ENCODE measurements around the gene TSHZ2.

TSHZ2 gene

DNA sequence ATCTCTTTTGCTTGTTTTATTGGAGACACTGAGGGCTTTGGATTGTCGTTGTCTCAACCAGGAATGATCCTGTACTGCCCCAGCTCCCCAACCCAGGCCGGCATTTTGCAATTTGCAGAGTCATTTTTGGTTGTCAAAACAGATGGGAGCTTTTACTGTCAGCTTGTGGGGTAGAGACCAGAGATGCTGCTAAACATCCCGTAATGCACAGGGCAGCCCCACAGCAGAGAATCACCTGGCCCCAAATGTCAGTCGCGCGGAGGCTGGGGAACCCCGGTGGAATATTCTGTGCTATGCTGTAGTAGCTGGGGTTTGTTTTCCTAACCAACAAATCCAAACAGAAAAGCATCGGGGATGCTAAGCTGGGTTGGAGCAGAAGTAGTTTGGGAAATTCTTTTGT is 99.7 kb downstream of the TSHZ2 start:
- Mint-ChIP-seq H3K27ac (no peak overlapping the region), H3K9me3 (peaks cover 3% of the 10 kb centered on the region), H3K36me3 (no peaks in the 10 kb centered on the region), H3K4me1 (no peaks in the 10 kb centered on the region), H3K4me3 (no peak overlapping the region)
- ATAC-seq, result no peak
- DNase-seq (ENCODE audit: low spot score in 2 of 2), result no peak

DNA sequence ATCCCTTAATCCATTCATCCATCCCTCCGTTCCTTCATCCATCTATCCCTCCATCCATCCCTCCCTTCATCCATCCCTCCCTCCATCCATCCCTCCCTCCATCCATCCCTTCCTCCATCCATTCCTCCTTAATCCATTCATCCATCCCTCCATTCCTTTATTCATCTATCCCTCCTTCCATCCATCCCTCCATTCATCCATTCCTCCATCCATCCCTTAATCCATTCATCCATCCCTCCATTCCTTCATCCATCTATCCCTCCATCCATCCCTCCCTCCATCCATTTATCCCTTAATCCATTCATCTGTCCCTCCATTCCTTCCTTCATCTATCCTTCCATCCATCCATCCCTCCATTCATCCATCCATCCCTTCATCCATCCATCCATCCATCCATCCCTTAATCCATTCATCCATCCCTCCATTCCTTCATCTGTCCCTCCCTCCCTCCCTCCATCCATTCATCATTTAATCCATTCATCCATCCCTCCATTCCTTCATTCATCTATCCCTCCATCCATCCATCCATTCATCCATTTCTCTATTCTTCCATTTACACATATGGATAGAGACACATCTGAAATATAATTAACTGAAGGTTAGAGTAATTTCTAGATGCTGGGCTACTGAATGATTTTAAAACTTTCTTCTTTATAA is 100.9 kb downstream of the TSHZ2 start:
- no peaks in the 10 kb centered on the region for H3K4me1 Mint-ChIP-seq
- no peak overlapping the region for H3K27ac Mint-ChIP-seq
- peaks cover 3% of the 10 kb centered on the region for H3K9me3 Mint-ChIP-seq

DNA sequence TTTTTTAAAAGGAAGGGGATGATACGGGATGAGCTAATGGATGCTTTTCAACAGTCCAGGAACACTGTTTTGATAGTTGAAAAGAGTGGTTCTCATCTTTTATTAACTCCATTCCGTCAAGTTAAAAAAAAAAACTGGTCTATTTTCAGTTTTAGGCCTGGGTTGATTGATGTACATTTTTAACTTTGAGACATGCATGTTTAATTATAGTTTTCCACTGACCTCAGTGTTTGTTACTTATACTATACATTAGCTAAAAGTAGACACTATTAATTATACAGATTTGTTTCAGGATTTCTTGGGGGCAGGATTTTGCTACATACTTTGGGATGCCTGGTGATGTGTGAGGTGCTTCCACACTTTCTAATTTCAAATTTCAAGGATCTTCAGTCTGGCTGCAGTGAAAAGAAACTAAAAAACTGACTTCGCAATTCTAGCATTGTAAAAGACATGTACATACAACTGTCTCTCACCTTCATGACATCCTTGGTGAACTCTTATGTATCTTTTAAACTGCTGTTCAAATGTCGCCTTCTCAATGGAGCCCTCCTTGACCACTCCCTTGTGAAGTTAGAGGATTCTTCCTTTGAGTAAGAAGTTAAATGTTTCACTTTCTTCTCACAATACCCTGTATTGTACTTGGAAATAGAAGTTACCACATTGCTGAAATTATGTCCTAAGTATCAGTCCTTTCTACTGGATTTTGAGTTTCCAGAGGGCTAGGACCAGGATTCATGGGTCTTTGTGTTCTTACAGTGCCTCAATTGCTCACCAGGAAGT is 101.7 kb downstream of the TSHZ2 start:
- H3K36me3 Mint-ChIP-seq, result no peaks in the 10 kb centered on the region
- no peaks in the 10 kb centered on the region for H3K9me3 Mint-ChIP-seq
- no peak overlapping the region for H3K27ac Mint-ChIP-seq
- no peak overlapping the region for H3K4me3 Mint-ChIP-seq
- ATAC-seq, result no peak
- no peak for DNase-seq (ENCODE audit: low spot score in 2 of 2)
- H3K4me1 Mint-ChIP-seq, result no peaks in the 10 kb centered on the region

More for the DNA sequence above, 100.9 kb downstream of the TSHZ2 start:
- ATAC-seq (no peak), DNase-seq (ENCODE audit: low spot score in 2 of 2) (no peak)
- H3K36me3 Mint-ChIP-seq, result no peaks in the 10 kb centered on the region
- H3K4me3 Mint-ChIP-seq, result no peak overlapping the region

DNA sequence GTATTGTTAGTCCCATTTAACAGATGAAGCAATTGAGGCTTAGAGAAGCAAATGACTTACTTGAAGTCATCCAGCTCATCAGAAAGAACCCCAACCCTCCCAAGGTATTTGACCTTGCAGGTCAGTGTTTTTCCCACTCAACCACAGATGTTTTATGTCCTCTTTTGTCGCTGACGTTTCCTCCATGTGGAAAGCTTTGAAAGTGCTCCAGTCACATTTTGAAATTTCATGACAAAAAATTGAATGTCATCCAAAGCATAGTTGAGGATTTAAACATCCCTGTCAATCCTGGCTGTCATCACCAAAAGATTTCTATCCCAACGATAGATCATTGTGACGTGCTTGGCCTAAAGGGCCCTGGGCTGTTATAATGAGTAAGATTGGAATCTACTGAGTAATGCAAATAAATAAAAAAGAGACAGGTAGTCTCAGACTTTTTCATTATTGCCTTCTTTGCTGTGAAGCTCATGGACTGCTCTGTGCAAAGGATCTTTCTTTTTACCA is 102.7 kb downstream of the TSHZ2 start:
- H3K9me3 Mint-ChIP-seq, result no peaks in the 10 kb centered on the region
- DNase-seq (ENCODE audit: low spot score in 2 of 2) (no peak), ATAC-seq (no peak)
- no peaks in the 10 kb centered on the region for H3K4me1 Mint-ChIP-seq
- H3K27ac Mint-ChIP-seq, result no peak overlapping the region
- no peak overlapping the region for H3K4me3 Mint-ChIP-seq
- no peaks in the 10 kb centered on the region for H3K36me3 Mint-ChIP-seq

DNA sequence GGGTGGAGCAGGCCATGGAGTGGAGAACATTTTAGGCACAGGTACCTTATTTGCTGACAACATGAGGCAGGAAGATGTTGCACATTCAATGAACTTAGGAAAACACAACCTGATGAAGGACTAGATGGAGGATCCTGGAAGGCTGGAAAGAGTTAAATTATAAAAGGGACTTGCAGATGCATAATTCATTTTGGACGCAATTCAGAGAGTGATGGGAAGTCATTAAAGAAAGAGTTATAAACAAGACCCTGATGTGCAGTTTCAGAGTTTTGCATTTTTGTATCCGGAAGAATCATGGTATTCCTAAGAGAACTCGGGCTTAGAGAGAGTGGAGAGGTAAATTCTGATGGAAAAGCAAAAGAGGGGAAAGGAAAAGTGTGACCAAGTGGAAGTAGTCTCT is 104.5 kb downstream of the TSHZ2 start:
- Mint-ChIP-seq H3K4me1 (no peaks in the 10 kb centered on the region), H3K27ac (no peak overlapping the region), H3K36me3 (no peaks in the 10 kb centered on the region), H3K4me3 (no peak overlapping the region), H3K9me3 (no peaks in the 10 kb centered on the region)
- no peak for ATAC-seq
- no peak for DNase-seq (ENCODE audit: low spot score in 2 of 2)

DNA sequence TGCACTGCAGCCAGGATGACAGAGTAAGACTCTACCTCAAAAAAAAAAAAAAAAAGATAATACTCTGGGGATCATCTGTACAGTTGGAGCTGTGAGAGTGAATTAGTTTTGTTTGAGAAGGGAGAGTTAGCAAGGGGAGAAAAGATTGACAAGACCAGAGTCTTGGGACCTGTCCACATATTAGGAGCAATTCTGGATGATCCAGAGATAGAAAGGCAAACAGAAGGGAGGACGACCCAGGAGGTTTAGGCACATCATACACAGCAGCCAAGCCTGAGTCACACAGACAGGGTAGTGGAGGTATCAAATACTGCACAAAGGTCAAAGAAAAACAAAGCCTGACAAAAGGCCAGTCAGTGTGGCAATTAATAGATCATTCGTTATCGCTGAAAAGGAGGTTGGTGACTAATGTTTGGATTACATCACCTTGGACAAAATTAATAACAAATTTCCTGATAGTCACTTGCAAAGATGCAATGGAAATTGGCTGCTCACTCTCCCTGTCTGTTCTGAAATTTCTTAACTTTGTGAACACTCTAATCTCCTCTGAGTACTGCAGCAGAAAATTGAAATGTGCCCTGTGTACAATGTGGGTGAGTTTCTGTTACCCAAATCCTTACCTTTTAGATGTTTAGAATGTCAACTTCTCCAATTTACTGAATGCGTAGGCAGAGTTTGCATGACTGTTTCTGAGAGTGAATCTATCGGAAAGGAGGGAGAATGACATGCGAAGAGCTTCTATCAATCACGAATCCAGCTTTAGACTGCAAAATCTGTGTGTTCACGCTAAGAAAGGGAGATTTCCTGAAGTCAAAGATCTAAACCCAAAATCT is 105.4 kb downstream of the TSHZ2 start:
- Mint-ChIP-seq H3K9me3 (no peaks in the 10 kb centered on the region), H3K36me3 (no peaks in the 10 kb centered on the region), H3K4me3 (no peak overlapping the region), H3K27ac (no peak overlapping the region), H3K4me1 (no peaks in the 10 kb centered on the region)
- ATAC-seq (peak; percentile 73), DNase-seq (ENCODE audit: low spot score in 2 of 2) (no peak)

DNA sequence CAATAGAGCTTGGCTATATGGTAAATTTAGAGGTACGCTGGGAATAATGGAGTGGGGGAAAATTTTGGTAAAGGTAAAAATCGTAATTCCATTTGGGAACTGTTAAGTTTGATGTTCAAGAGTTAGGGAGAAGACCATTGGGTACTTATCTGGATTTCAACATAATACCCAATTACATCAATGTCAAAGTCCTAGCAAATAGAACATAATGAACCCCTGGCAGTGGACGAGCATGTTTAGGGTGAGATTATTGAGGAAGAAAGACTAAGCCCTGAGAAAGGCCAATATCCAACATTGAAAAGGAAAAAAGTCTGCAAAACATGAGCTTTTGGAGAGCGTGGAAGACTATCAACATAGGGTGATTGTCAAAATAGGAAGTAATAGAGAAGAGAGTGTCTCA is 106.6 kb downstream of the TSHZ2 start:
- DNase-seq (ENCODE audit: low spot score in 2 of 2), result no peak
- no peaks in the 10 kb centered on the region for H3K4me1 Mint-ChIP-seq
- H3K4me3 Mint-ChIP-seq, result no peak overlapping the region
- H3K36me3 Mint-ChIP-seq, result no peaks in the 10 kb centered on the region
- no peak for ATAC-seq
- no peaks in the 10 kb centered on the region for H3K9me3 Mint-ChIP-seq
- no peak overlapping the region for H3K27ac Mint-ChIP-seq

DNA sequence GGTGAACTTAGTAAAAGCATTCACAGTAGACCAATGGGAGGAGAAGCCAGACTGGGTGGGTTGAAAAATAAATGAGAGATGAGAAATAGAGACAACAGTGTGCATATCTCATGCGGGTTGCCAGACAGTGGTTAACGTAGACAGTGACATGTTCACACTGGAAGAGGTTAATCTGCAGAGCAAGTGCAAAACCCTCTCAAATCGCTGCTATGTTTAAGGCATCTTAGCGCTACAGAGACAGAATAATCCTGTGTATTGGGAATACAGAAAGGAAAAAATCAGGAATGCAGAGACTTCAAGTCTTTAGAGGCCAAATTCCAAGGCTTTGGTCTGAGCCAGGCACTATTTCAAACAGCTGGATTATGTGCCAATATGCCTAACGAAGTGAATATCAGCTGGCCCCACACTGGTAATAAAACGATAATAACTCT is 107.1 kb downstream of the TSHZ2 start:
- ATAC-seq (no peak), DNase-seq (ENCODE audit: low spot score in 2 of 2) (no peak)
- Mint-ChIP-seq H3K36me3 (no peaks in the 10 kb centered on the region), H3K4me3 (no peak overlapping the region), H3K4me1 (no peaks in the 10 kb centered on the region), H3K27ac (no peak overlapping the region), H3K9me3 (no peaks in the 10 kb centered on the region)

DNA sequence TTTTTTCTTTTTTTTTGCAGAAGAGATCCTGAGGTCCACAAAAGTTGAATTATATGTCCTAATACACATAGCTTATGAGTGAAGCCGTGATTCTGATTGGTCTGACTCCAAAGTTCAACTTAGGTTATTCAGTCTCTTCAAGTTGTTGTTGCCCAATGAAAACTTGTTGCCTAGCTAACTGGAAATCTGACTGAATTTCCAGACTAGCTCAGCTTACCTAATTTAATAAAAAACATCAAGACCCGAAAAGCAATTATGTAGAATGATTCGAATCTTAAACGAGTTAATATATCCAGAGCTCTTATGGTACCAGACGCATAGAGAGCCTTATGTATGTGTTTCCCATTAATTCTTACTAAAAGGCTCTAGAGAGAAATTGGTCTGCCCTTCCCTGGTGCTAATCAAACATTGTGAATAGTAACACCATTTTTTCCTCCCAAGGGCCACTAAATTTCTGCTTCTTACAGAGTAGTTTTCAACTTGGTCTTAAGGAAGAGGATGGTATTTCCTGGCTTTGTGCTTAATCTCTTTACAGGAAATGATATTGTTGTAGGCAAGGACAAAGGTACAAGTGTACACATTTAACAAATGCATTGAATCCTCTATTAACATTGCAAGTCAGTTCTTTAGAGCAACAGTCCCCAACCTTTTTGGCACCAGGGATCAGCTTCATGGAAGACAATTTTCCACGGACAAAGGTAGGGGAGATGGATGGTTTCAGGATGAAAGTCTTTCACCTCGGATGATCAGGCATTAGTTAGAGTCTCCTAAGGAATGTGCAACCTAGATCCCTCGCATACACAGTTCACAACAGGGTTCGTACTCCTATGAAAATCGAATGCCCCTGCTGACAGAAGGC is 107.9 kb downstream of the TSHZ2 start:
- Mint-ChIP-seq H3K4me3 (no peak overlapping the region), H3K36me3 (no peaks in the 10 kb centered on the region), H3K27ac (no peak overlapping the region), H3K9me3 (no peaks in the 10 kb centered on the region), H3K4me1 (no peaks in the 10 kb centered on the region)
- ATAC-seq (no peak), DNase-seq (ENCODE audit: low spot score in 2 of 2) (no peak)

DNA sequence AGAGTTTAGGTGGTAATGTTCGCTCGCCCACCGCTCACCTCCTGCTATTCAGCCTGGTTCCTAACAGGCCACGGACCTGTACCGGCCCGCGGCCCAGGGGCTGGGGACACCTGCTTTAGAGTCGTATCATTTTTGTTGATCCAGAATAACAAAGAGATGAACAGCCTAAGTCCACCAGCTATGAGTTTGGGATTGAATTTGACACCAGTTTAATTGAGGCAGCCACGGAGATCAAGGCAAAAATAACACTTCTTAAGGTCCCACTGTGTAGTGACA is 108.5 kb downstream of the TSHZ2 start:
- Mint-ChIP-seq H3K4me3 (no peak overlapping the region), H3K4me1 (no peaks in the 10 kb centered on the region), H3K27ac (no peak overlapping the region), H3K36me3 (no peaks in the 10 kb centered on the region), H3K9me3 (no peaks in the 10 kb centered on the region)
- ATAC-seq (no peak), DNase-seq (ENCODE audit: low spot score in 2 of 2) (no peak)

DNA sequence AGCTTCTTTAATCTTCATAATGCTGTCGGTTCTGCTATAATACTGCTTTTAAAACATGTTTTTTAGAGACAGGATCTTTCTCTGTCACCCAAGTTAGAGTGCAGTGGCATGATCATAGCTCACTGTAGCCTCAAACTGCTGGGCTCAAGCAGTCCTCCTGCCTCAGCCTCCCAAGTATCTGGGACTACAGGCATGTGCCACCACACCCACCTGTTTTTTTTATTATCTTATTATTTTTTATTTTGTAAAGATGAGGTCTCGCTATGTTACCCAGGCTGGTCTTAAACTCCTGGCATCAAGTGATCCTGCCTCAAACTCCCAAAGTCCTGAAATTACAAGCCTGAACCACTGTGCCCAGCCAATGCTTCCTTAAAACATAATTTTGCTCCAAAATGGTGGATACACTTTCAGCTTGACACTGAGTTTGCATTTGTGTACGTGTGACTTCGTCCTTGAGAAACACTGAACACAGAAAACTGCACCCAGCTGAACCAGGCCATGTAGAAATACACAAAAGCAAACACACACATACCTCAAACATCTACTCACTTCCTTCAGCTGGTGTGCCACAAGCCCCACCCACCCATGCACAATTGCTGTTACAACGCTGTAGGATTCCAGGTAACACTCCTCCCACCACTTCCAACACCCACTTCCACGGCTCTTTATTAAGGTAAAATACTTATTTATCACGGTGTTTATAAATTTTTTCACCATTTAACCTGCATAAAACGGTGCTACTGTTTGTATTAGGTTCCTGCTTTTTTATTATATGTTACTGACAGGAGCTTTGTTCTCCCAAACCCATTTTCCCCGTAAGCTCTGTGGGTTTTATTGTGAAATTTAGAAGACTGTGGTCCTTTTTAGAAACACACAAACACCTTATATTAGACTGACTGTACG is 109.1 kb downstream of the TSHZ2 start:
- no peak for DNase-seq (ENCODE audit: low spot score in 2 of 2)
- Mint-ChIP-seq H3K9me3 (no peaks in the 10 kb centered on the region), H3K4me3 (no peak overlapping the region), H3K4me1 (no peaks in the 10 kb centered on the region), H3K36me3 (no peaks in the 10 kb centered on the region), H3K27ac (no peak overlapping the region)
- ATAC-seq, result no peak

DNA sequence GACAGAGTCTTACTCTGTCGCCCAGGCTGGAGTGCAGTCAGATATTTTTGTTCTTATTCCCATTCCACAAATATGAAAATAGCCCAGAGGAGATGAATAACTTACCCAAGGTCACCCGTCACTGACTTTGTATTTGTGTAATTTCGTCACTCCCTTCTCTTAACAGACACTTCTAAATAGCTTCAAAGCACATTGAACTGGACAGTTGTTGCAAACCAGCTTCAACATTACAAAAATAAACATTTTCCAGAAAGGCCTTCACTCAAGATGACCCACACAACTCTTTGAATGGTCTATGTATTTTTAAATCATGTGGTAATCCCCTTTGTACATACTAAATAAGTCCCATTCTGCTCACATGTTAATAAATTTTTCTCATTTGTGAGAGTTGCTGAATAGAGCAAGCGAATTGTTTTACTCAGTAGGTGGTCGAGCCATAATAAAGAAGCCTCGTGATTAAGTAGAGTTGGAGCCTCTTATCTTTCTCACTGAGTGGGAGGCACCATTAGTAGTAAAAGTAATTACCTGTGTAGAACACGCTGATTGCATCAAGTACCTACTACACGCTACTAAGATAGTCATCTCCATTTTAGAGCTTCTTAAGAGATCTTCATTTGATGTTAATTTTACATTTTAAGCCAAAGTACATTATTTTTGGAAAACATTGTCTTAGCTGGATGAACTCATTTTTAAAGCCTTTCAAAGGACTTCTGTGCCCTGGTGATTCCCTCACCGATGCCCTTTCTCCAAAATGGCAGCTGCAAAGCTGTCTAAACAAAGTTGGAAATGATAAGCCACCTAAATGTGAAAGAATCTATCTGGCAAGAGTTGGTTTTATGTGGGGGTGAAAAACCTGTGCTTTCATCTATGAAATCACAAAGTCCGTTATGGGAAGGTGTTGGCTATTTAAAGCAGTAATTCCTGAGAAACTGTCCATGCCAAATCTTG is 110.0 kb downstream of the TSHZ2 start:
- Mint-ChIP-seq H3K4me1 (no peaks in the 10 kb centered on the region), H3K9me3 (no peaks in the 10 kb centered on the region), H3K4me3 (no peak overlapping the region), H3K36me3 (no peaks in the 10 kb centered on the region), H3K27ac (no peak overlapping the region)
- DNase-seq (ENCODE audit: low spot score in 2 of 2), result no peak
- no peak for ATAC-seq

DNA sequence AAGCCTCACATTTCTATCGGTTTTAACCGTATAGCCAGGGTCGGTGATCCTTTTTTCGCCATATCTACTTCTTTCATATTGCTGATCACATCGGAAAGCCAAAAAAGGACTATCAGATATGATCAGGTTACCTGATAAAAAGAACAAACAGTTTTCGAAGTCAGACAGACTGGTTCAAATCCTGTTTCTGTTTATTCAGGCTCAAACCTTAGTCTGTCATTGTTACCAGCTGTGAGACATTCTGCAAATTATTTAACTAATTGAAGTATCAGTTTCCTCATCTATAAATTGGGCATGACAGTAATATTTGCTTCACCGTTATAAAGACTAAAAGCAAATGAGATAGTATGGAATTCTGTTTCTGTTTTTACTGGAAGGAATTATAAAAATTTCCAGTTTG is 111.3 kb downstream of the TSHZ2 start:
- no peaks in the 10 kb centered on the region for H3K36me3 Mint-ChIP-seq
- DNase-seq (ENCODE audit: low spot score in 2 of 2) (no peak), ATAC-seq (no peak)
- H3K4me1 Mint-ChIP-seq, result no peaks in the 10 kb centered on the region
- no peak overlapping the region for H3K4me3 Mint-ChIP-seq
- H3K9me3 Mint-ChIP-seq, result no peaks in the 10 kb centered on the region
- H3K27ac Mint-ChIP-seq, result no peak overlapping the region
